NCI-H82 (cell line): Measurements from ENCODE around the gene OAS2.

Experiments used
- DNase-seq: peaks from one replicate; lab custom pipeline; 2025; lab: John Stamatoyannopoulos, UW

The OAS2 gene

GRCh38 chr12:112978163-112979040 lies at the start of gene OAS2:
Gene OAS2 (plus strand): TSS chr12:112978519. CDS start chr12:112978609, 90 bp downstream.
- DNase-seq, result no peak

- DNase-seq, result no peak
Measured at GRCh38 chr12:112928978-112929377, 49.3 kb upstream of the OAS2 start.

GRCh38 chr12:112929715-112930114 lies 48.6 kb upstream of the OAS2 start:
- no peak for DNase-seq

GRCh38 chr12:112930350-112930749 lies 48.0 kb upstream of the OAS2 start:
- DNase-seq, result no peak

- DNase-seq, result no peak
Measured at GRCh38 chr12:112932485-112933128, 45.7 kb upstream of the OAS2 start.

- DNase-seq, result no peak
Measured at GRCh38 chr12:112933129-112933505, 45.2 kb upstream of the OAS2 start.

- no peak for DNase-seq
Measured at GRCh38 chr12:112936264-112936663, 42.1 kb upstream of the OAS2 start.

GRCh38 chr12:112936927-112937326 lies 41.4 kb upstream of the OAS2 start:
- DNase-seq, result no peak

GRCh38 chr12:112937741-112938719 lies 40.3 kb upstream of the OAS2 start, which contains the start of gene OAS3:
Gene OAS3 (plus strand): TSS chr12:112938474. CDS start chr12:112938531, 57 bp downstream.
- DNase-seq, result no peak

GRCh38 chr12:112938751-112939150 lies 39.6 kb upstream of the OAS2 start:
- no peak for DNase-seq

GRCh38 chr12:112939761-112940381 lies 38.4 kb upstream of the OAS2 start:
- DNase-seq, result no peak

GRCh38 chr12:112941528-112942335 lies 36.6 kb upstream of the OAS2 start:
- DNase-seq, result no peak

- DNase-seq, result no peak
Measured at GRCh38 chr12:112942572-112942971, 35.7 kb upstream of the OAS2 start.

GRCh38 chr12:112944024-112944690 lies 34.2 kb upstream of the OAS2 start:
- no peak for DNase-seq

- DNase-seq, result no peak
Measured at GRCh38 chr12:112945515-112945914, 32.8 kb upstream of the OAS2 start.

GRCh38 chr12:112946236-112947000 lies 31.9 kb upstream of the OAS2 start:
- DNase-seq, result no peak

GRCh38 chr12:112947314-112947713 lies 31.0 kb upstream of the OAS2 start:
- no peak for DNase-seq

- no peak for DNase-seq
Measured at GRCh38 chr12:112947761-112948160, 30.6 kb upstream of the OAS2 start.

GRCh38 chr12:112948806-112949205 lies 29.5 kb upstream of the OAS2 start:
- no peak for DNase-seq
